ENCODE measurements around the gene DOCK8. TPM values are rescaled to one million over a fixed set of nuclear protein-coding genes. Genes with fewer than 3 reads are reported as not detected.

Gene DOCK8
- total and polyA plus RNA-seq, 10 of the 15 experiments (the other 5 are each of a cell fraction or from before 2014, with no cell fraction given): 35.4 to 100 (median 44.7) TPM

GRCh38 chr9:227860-228259, 13.2 kb downstream of the DOCK8 start (continued):
- no peak for TF ChIP-seq ZNF592 (IDR thresholded peaks at IDR 0.05)

- FAIRE-seq (no peak), DNase-seq (ENCODE audit: low read depth, low spot score) (no peak), ATAC-seq (no peak)
- Histone ChIP-seq H3K4me3 (no peak overlapping the region), H3K9me3 (replicated peaks; ENCODE audit: control insufficient read depth, insufficient read depth, low read length) (no peaks in the 10 kb centered on the region; the same call in 2 of the 3 replicates), H3K79me2 (ENCODE audit: control insufficient read depth, insufficient read depth, low read length) (no peaks in the 10 kb centered on the region), H3K4me2 (ENCODE audit: control insufficient read depth, insufficient read depth) (no peak overlapping the region), H3K27me3 (replicated peaks in 1 of 2; ENCODE audit: control insufficient read depth in 2 of 2, insufficient read depth in 2 of 2, low read length in 1 of 2) (no peaks in the 10 kb centered on the region; a peak in 2 of 4 replicates), H3K36me3 (ENCODE audit: control insufficient read depth in 2 of 2, insufficient read depth in 2 of 2, low read length in 1 of 2) (no peaks in the 10 kb centered on the region), H2AFZ (ENCODE audit: control insufficient read depth, low read depth, low read length) (no peak overlapping the region), H4K20me1 (ENCODE audit: control insufficient read depth, insufficient read depth) (no peaks in the 10 kb centered on the region), H3K4me1 (ENCODE audit: control insufficient read depth, insufficient read depth, low read length) (no peaks in the 10 kb centered on the region), H3K9ac (ENCODE audit: control insufficient read depth, insufficient read depth, low read length) (no peak overlapping the region), H3K27ac (ENCODE audit: control insufficient read depth, insufficient read depth) (no peak overlapping the region)
- ChIA-PET POLR2A (no interaction called here), CTCF (interaction anchor here (1.2 kb wide), 1 partner anchor 14 kb away, joined by 3 read pairs; the partner anchor contains the start of gene DOCK8), RAD21 (ENCODE audit: unreplicated experiment) (no interaction called here), SMC1A (ENCODE audit: uncharacterized antibody, unreplicated experiment) (interaction anchor here (0.6 kb wide), 1 partner anchor 569 kb away, joined by 3 read pairs; no protein-coding TSS in a partner anchor)
- intact Hi-C loops (cut with micrococcal nuclease; ENCODE audit: unreplicated experiment): no loop called here
- BruUV-seq (replicated peaks): no TSS peak
- 26% methylated on average over 5 of the region's 5 CpGs for WGBS (ENCODE audit: insufficient coverage, insufficient replicate concordance, low lambda C conversion rate, missing lambda C conversion rate)
- in situ Hi-C loops (cut with MboI): no loop called here
- no peak for TF ChIP-seq POLR2AphosphoS5 (IDR thresholded peaks at IDR 0.05; ENCODE audit: low read length)
- no peak for TF ChIP-seq E2F4 (IDR thresholded peaks at IDR 0.05; ENCODE audit: low read depth, low read length)
- no peak for TF ChIP-seq PKNOX1 (IDR thresholded peaks at IDR 0.05)
- no peak for TF ChIP-seq ZBTB33 (IDR thresholded peaks at IDR 0.05)
- no peak for TF ChIP-seq GABPA (IDR thresholded peaks at IDR 0.05; ENCODE audit: low read depth)
- TF ChIP-seq BHLHE40 (IDR thresholded peaks at IDR 0.05; ENCODE audit: borderline replicate concordance in 1 of 2, low read depth in 2 of 2, low read length in 1 of 2): no peak
- TF ChIP-seq MAX (IDR thresholded peaks at IDR 0.05; ENCODE audit: low read depth, low read length): no peak
- no peak for TF ChIP-seq NBN (IDR thresholded peaks at IDR 0.05)
- no peak for TF ChIP-seq CREB1 (IDR thresholded peaks at IDR 0.05; ENCODE audit: low read depth)
- TF ChIP-seq MTA2 (IDR thresholded peaks at IDR 0.05; ENCODE audit: low read depth): no peak
- no peak for TF ChIP-seq NFYA (IDR thresholded peaks at IDR 0.05; ENCODE audit: borderline replicate concordance, low read depth, low read length)
- TF ChIP-seq RFX5 (IDR thresholded peaks at IDR 0.05; ENCODE audit: low read depth, low read length): no peak
- TF ChIP-seq FOXK2 (IDR thresholded peaks at IDR 0.05): no peak
These were observed 14.4 kb downstream of the DOCK8 start for GRCh38 chr9:228929-229695.

Measured in GM12878 (cell line).